Body of pancreas (tissue), 4 donors: ENCODE results near the gene HSH2D. TPM values are rescaled to one million over a fixed set of nuclear protein-coding genes. Genes with fewer than 3 reads are reported as not detected.

Source experiments
- ATAC-seq: fragments of 150-250 bp; one replicate; pipeline ENCODE4 v1.9.1; 2016
- DNase-seq, 4 donors: peaks; one replicate each; pipeline ENCODE4 v3.0.0-alpha.2; 2019
- H3K27ac ChIP-seq, 4 donors: fragments of 200-600 bp; sonication (generic); 1 replicate in 3 of 4; 2 replicates in 1 of 4; pipeline versions ENCODE4 v1.5.1 to v1.6.1; 2016 to 2019; ENCODE audit warnings: mild to moderate bottlenecking in 1 of 4, mixed read lengths in 1 of 4, moderate library complexity in 1 of 4
- H3K27me3 ChIP-seq, 2 donors: fragments of 200-600 bp; sonication (generic); one replicate each; pipeline ENCODE4 v1.6.0; 2016; ENCODE audit warnings: mild to moderate bottlenecking in 1 of 2
- H3K36me3 ChIP-seq, 2 donors: fragments of 200-600 bp; sonication (generic); replicated peaks in 1 of 2; 2 replicates each; pipeline ENCODE4 v1.5.1; 2016; ENCODE audit warnings: low read depth in 2 of 2; ENCODE audit not compliant: insufficient read depth in 1 of 2
- H3K4me1 ChIP-seq: fragments of 200-600 bp; sonication (generic); one replicate; pipeline ENCODE4 v1.6.0; 2016
- H3K4me3 ChIP-seq, 2 donors: fragments of 200-600 bp; sonication (generic); 1 replicate in 1 of 2; 2 replicates in 1 of 2; pipeline ENCODE4 v1.5.1; 2016 to 2019
- H3K9me3 ChIP-seq, 3 donors: fragments of 200-600 bp; sonication (generic); 1 replicate in 2 of 3; 2 replicates in 1 of 3; pipeline ENCODE4 v1.5.1; 2016
- CTCF ChIP-seq, 7 experiments: fragments of 450-650 bp in 4 of 7; fragments of 200-600 bp in 3 of 7; sonication (generic) in 3 of 7; IDR thresholded peaks; one replicate each; pipeline ENCODE4 v1.5.1; 2016 to 2019; ENCODE audit warnings: antibody characterized with exemption in 7 of 7
- POLR2A ChIP-seq, 3 donors: fragments of 450-650 bp; IDR thresholded peaks; one replicate each; pipeline ENCODE4 v1.6.1; 2016; ENCODE audit warnings: antibody characterized with exemption in 3 of 3, mild to moderate bottlenecking in 2 of 3
- WGBS, 2 donors: methylation state at CpG; one replicate each; pipeline ENCODE4 v1.1.5; 2017; 5-methylcytosine and 5-hydroxymethylcytosine counted together
- intact Hi-C: fragments of 100-400 bp; cut with DNase I; formaldehyde crosslinking; loops from one replicate; pipeline ENCODE4 v1.15.1; 2023
- total RNA-seq, 2 donors: library from RNA; depleted of rRNA; stranded (reverse); fragments of >200 nt; gene quantifications; one replicate each; pipeline ENCODE4 v1.1.0, GENCODE V29; 2016

HSH2D gene
- total RNA-seq, 2 donors from 2014 or later, result 3.6 to 9.6 TPM

- DNase-seq (no peak), ATAC-seq (no peak)
- peaks cover 22% of the 10 kb centered on the region for H3K4me1 ChIP-seq
- whole genome bisulfite sequencing, 2 donors, result 17 to 32% methylated on average over 3 of the region's 3 CpGs
- no peaks in the 10 kb centered on the region for H3K27me3 ChIP-seq
- peaks cover 0 to 8% of the 10 kb centered on the region in 2 donors for H3K36me3 ChIP-seq
- no peaks in the 10 kb centered on the region for H3K9me3 ChIP-seq
- peak overlapping the region in 1 of 4 donors; percentile 21 for H3K27ac ChIP-seq
- intact Hi-C loops, result no loop called here
- TF ChIP-seq CTCF (IDR thresholded peaks at IDR 0.05) (no peak), POLR2A (IDR thresholded peaks at IDR 0.05) (no peak)
- no peak overlapping the region for H3K4me3 ChIP-seq
Measured at GRCh38 chr19:16106121-16106520, 37.4 kb upstream of the HSH2D start.

- Histone ChIP-seq H3K4me1 (peaks cover 36% of the 10 kb centered on the region), H3K4me3 (peak within 1 kb of the TSS; percentile 82 to 83), H3K9me3 (no peaks in the 10 kb centered on the region), H3K27ac (peak within 1 kb of the TSS; percentile 77 to 95 (median 88)), H3K36me3 (no peaks in the 10 kb centered on the region), H3K27me3 (no peaks in the 10 kb centered on the region)
- WGBS, 2 donors, result 0% methylated on average over 8 to 80 of the region's 81 CpGs
- TF ChIP-seq POLR2A (IDR thresholded peaks at IDR 0.05) (no peak), CTCF (IDR thresholded peaks at IDR 0.05) (peak; percentile 91 to 100 (median 98))
- DNase-seq, result peak; percentile 99
- ATAC-seq, result peak; percentile 97
- intact Hi-C loops, result no loop called here
Measured at GRCh38 chr19:16111160-16111908, 32.2 kb upstream of the HSH2D start, which contains the start of gene RAB8A. TSS of gene RAB8A (plus strand) at chr19:16111889. CDS start at chr19:16111902, 13 bp downstream.

- TF ChIP-seq POLR2A (IDR thresholded peaks at IDR 0.05) (peak; percentile 43 to 81 (median 77)), CTCF (IDR thresholded peaks at IDR 0.05) (no peak)
- intact Hi-C loops, result no loop called here
- Histone ChIP-seq H3K36me3 (no peaks in the 10 kb centered on the region), H3K27me3 (no peaks in the 10 kb centered on the region), H3K27ac (peak overlapping the region; percentile 77 to 95 (median 88)), H3K9me3 (no peaks in the 10 kb centered on the region), H3K4me1 (peaks cover 36% of the 10 kb centered on the region), H3K4me3 (peak overlapping the region; percentile 82 to 83)
- WGBS, 2 donors, result 0 to 3% methylated on average over 33 to 34 of the region's 37 CpGs
- DNase-seq (no peak), ATAC-seq (peak; percentile 1)
Measured at GRCh38 chr19:16111909-16112752, 31.4 kb upstream of the HSH2D start.

GRCh38 chr19:16112778-16113177 lies 30.7 kb upstream of the HSH2D start:
- no peaks in the 10 kb centered on the region for H3K9me3 ChIP-seq
- H3K36me3 ChIP-seq, result no peaks in the 10 kb centered on the region
- 5 to 13% methylated on average over 2 of the region's 2 CpGs for WGBS, 2 donors
- H3K4me1 ChIP-seq, result peaks cover 36% of the 10 kb centered on the region
- intact Hi-C loops, result no loop called here
- peak overlapping the region in 1 of 2 donors; percentile 82 for H3K4me3 ChIP-seq
- no peaks in the 10 kb centered on the region for H3K27me3 ChIP-seq
- no peak for TF ChIP-seq CTCF (IDR thresholded peaks at IDR 0.05)
- TF ChIP-seq POLR2A (IDR thresholded peaks at IDR 0.05), result no peak
- ATAC-seq, result no peak
- DNase-seq, result no peak
- H3K27ac ChIP-seq, result no peak overlapping the region
